ENCODE results near the gene TRABD.
A peak's percentile ranks its signal among the peaks of the same experiment; 100 is the strongest.

The TRABD gene

DNA sequence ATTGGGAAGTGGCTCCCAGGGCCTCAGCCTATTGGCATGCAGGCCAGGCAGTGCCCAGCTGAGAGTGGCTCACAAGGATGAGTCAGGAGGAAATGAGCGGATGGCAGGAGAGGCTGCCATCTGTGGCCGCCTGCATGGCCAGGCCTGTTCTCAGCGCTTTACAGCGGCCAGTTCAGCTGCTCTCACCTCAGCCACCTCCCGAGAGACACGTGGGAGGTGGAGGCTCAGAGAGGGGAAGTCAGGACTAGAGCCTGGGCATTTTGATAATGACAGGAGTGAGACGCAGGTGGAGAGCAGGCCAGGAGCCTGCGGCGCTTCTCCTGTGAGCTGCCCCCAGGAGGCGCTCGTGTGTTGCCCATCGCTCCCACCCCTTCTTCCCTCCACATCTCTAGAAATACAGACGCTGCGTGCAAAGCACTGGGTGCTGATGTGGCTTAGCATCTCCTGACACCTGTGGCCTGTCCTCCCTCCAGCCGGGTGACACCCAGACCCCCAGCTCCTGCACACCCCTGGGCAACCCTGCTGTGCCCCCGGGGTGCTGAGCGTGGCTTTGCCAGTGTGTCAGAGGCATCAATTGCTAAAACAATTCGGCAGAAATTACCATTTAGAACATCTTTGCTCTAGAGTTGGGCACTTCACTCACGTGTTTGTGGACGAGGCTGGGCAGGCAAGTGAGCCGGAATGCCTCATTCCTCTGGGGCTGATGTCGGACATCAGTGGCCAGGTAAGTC lies 36.6 kb upstream of the TRABD start:
- ATAC-seq (ENCODE audit: low read depth) (peak; percentile 93), DNase-seq (ENCODE audit: low spot score) (peak; percentile 77)
- TF ChIP-seq, protein P1, sequence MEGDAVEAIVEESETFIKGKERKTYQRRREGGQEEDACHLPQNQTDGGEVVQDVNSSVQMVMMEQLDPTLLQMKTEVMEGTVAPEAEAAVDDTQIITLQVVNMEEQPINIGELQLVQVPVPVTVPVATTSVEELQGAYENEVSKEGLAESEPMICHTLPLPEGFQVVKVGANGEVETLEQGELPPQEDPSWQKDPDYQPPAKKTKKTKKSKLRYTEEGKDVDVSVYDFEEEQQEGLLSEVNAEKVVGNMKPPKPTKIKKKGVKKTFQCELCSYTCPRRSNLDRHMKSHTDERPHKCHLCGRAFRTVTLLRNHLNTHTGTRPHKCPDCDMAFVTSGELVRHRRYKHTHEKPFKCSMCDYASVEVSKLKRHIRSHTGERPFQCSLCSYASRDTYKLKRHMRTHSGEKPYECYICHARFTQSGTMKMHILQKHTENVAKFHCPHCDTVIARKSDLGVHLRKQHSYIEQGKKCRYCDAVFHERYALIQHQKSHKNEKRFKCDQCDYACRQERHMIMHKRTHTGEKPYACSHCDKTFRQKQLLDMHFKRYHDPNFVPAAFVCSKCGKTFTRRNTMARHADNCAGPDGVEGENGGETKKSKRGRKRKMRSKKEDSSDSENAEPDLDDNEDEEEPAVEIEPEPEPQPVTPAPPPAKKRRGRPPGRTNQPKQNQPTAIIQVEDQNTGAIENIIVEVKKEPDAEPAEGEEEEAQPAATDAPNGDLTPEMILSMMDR (IDR thresholded peaks at IDR 0.05; ENCODE audit: poor library complexity, severe bottlenecking), result peak; percentile 90
- H3K36me3 ChIP-seq (ENCODE audit: low read depth), result no peaks in the 10 kb centered on the region
- no peak overlapping the region for H3K4me3 ChIP-seq (ENCODE audit: severe bottlenecking)
- H3K9me3 ChIP-seq (ENCODE audit: severe bottlenecking), result no peaks in the 10 kb centered on the region
- no peaks in the 10 kb centered on the region for H3K4me1 ChIP-seq (ENCODE audit: insufficient read depth, poor library complexity, severe bottlenecking)
- peak overlapping the region; percentile 12 for H3K27ac ChIP-seq (ENCODE audit: poor library complexity, severe bottlenecking)
- no peaks in the 10 kb centered on the region for H3K27me3 ChIP-seq (ENCODE audit: insufficient read depth, poor library complexity, severe bottlenecking)

DNA sequence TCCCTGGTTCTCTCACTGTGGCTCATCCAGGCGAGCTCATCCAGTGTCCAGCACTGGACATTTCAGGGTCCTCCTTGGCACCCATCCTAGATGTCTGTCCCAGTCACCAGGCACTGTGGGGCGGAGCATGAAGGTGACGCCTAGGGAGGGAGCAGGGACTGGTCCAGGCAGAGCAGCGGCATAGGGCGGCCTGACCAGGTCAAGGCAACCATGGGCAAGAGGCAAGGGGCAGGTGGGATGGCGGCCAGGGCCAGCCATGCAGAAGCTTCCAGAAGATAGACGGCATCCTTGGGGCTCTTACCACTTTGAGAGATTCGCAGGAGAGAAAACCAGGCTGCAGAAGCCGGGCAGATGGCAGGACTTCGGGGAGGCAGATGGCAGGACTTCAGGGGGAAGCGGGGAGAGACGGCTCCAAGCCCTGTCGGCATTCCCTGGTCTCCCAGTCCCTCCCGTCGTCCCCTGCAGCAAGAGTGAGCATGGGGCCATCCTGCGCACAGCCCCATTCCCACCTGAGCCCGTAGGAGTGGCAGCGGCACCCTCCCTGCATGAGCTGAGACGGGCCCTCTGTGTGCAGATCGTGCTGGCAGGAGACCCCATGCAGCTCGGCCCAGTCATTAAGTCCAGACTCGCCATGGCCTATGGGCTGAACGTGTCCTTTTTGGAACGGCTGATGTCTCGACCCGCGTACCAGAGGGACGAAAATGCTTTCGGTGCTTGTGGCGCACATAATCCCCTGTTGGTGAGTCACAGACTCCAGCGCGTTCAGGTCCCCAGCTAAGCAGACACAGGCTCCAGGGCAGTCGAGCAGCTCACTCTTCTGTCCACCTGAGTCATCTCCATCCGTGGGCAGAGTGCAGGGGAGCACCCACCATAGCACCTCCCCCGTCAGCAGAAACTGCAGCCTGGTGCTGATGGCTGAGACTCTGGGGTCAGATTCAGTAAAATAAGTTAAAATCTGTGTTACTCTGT lies 35.3 kb upstream of the TRABD start:
- Histone ChIP-seq H3K36me3 (ENCODE audit: low read depth) (no peaks in the 10 kb centered on the region), H3K27ac (ENCODE audit: poor library complexity, severe bottlenecking) (no peak overlapping the region), H3K9me3 (ENCODE audit: severe bottlenecking) (no peaks in the 10 kb centered on the region), H3K4me1 (ENCODE audit: insufficient read depth, poor library complexity, severe bottlenecking) (no peaks in the 10 kb centered on the region), H3K4me3 (ENCODE audit: severe bottlenecking) (no peak overlapping the region), H3K27me3 (ENCODE audit: insufficient read depth, poor library complexity, severe bottlenecking) (no peaks in the 10 kb centered on the region)
- no peak for ATAC-seq (ENCODE audit: low read depth)
- TF ChIP-seq, protein P1 (IDR thresholded peaks at IDR 0.05; ENCODE audit: poor library complexity, severe bottlenecking), result no peak
- no peak for DNase-seq (ENCODE audit: low spot score)

DNA sequence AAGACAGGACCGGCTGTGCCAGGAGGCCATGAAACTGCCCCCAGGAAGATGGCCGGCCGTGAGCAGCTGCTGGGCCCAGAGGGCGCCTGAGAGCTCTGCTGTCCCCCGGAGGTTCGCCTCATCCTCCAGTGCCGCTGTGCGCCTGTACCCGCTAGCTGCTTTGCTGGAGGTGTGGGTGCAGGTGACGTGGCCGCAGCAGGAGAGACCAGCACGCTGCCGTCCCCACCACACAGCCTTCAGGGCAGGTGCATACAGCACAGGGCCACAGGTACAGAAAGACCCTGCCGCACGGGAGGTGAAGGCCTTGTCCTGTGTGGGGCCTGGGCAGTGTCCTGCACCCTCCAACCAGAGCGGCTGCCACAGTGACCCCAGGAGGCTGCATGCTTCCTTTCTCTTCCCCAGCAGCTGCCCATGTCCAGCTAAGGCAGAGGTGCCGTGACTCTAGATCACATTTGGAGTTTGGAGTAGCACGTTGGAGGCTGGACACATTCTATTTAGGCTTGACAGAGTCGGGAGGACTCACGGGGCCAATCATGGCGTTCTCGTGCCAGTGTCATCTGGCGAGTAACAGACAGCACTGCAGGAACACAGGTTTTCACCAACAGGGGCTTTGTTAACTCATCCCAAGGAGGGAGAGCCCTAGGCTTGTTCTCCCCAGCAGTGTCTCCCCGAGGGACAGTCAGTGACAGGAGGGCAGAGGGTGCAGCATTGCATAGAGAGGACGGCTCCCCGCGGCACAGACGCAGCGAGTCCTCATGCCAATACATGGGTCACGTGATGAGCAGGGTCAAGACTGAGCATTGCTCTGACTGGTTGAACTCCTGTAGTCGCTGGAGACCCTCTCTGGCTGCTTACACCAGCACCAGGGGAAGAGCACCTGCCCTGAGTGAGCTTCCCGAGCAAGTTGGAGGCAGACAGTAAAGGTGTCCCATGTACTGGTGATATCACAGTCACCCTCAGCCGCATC lies 33.9 kb upstream of the TRABD start:
- Histone ChIP-seq H3K36me3 (ENCODE audit: low read depth) (no peaks in the 10 kb centered on the region), H3K27ac (ENCODE audit: poor library complexity, severe bottlenecking) (no peak overlapping the region)

DNA sequence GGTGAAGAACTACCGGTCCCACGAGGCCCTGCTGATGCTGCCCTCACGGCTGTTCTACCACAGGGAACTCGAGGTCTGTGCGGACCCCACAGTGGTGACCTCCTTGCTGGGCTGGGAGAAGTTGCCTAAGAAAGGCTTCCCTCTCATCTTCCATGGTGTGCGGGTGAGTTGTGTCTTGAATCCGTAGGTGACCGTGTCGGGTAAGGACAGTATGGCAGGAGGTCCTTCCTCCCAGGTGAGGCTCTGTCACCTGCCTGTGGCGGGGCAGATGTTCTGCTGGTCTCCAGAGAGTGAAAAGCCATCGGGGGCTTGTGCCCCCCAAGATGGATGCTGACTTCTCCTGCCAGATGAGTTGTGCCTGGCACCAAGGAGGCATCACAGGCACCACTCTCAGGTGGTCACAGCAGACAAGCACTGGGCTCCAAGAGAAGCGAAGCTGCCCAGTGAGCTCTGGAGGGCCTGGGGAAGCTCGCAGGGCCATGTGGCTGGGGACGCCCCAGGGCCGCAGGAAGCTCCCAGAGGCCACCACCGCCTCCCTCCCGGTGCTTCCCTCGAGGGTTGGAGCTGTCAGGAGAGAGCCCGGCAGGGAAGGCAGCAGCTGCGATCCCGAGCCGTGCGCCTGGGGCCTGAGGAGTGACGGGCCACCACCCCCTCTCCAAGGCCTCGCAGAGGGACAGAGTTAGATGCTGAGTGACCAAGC lies 32.5 kb upstream of the TRABD start:
- H3K27me3 ChIP-seq (ENCODE audit: insufficient read depth, poor library complexity, severe bottlenecking), result no peaks in the 10 kb centered on the region
- H3K4me3 ChIP-seq (ENCODE audit: severe bottlenecking), result no peak overlapping the region
- ATAC-seq (ENCODE audit: low read depth) (no peak), DNase-seq (ENCODE audit: low spot score) (peak; percentile 58)
- peaks cover 1% of the 10 kb centered on the region for H3K4me1 ChIP-seq (ENCODE audit: insufficient read depth, poor library complexity, severe bottlenecking)
- TF ChIP-seq, protein P1 (IDR thresholded peaks at IDR 0.05; ENCODE audit: poor library complexity, severe bottlenecking), result no peak
- H3K36me3 ChIP-seq (ENCODE audit: low read depth), result no peaks in the 10 kb centered on the region
- no peak overlapping the region for H3K27ac ChIP-seq (ENCODE audit: poor library complexity, severe bottlenecking)
- H3K9me3 ChIP-seq (ENCODE audit: severe bottlenecking), result no peaks in the 10 kb centered on the region

More for the DNA sequence above, 33.9 kb upstream of the TRABD start:
- DNase-seq (ENCODE audit: low spot score) (no peak), ATAC-seq (ENCODE audit: low read depth) (no peak)
- no peaks in the 10 kb centered on the region for H3K27me3 ChIP-seq (ENCODE audit: insufficient read depth, poor library complexity, severe bottlenecking)
- no peak overlapping the region for H3K4me3 ChIP-seq (ENCODE audit: severe bottlenecking)
- TF ChIP-seq, protein P1 (IDR thresholded peaks at IDR 0.05; ENCODE audit: poor library complexity, severe bottlenecking), result no peak
- H3K9me3 ChIP-seq (ENCODE audit: severe bottlenecking), result no peaks in the 10 kb centered on the region
- H3K4me1 ChIP-seq (ENCODE audit: insufficient read depth, poor library complexity, severe bottlenecking), result no peaks in the 10 kb centered on the region

Data from RWPE2 (cell line).